ENCODE measurements around the gene SLC41A3. TPM values are rescaled to one million over a fixed set of nuclear protein-coding genes. Genes with fewer than 3 reads are reported as not detected.

Gene SLC41A3
- total RNA-seq, 1 experiment from 2014 or later = 35.5 TPM

DNA sequence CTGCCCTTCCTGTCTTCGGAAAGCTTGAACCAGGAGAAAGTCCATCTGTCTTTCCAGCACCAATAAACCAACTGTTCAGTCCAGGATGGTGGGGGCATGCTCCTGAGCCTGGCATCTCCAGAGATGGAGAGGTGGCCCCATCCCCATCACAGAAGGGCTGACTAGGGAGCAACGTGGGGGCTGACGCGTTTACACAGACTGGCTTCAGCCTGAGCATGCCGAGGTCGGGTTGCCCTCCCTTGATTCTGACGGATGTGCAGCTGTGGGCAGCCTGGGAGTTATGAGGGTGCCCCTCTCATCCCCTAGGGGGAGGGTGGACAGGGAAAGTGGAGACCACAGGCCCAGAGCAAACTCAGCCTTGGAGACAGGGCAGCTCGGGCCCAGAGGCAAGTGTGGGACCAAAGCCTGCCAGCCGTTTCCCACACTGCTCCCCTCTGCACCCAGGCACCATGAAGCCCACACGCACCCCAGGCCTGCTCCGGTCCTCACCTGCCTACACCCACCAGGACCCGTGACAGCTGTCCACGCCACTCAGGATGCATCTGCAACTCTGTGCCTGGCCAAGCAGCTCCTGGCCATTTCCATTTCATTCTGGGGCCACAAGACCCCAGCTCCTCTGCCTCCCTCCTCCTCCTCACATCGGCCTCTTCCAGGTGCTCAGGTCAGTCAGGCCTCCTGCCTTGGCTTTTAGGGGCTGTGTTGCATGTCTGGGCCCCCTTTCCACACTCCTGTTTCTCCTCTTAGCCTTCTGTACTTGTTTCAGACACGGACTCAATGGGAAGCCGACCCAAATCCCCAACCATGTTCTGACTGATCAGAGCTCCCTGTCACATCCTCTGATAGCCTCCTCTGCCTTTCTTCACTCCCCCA, 48.2 kb upstream of the SLC41A3 start:
- H3K4me1 Mint-ChIP-seq = peaks cover 17% of the 10 kb centered on the region in 2 experiments
- Histone ChIP-seq H2BK15ac (ENCODE audit: low read depth, low read length) (no peak overlapping the region), H4K8ac (replicated peaks; ENCODE audit: insufficient read length, low read depth, low read length) (no peak overlapping the region), H3T11ph (ENCODE audit: low read length) (no peak overlapping the region), H2BK120ac (ENCODE audit: low read depth, low read length, poor library complexity, severe bottlenecking) (no peak overlapping the region), H3K23me2 (ENCODE audit: insufficient read length, low read depth, low read length, poor library complexity, severe bottlenecking) (no peaks in the 10 kb centered on the region), H4K91ac (ENCODE audit: insufficient read length, low read depth, low read length) (no peak overlapping the region), H3K79me2 (ENCODE audit: insufficient read depth, low read length) (no peaks in the 10 kb centered on the region), H3K79me1 (ENCODE audit: insufficient read depth, low read depth, low read length, poor library complexity, severe bottlenecking) (no peaks in the 10 kb centered on the region), H3K4me1 (ENCODE audit: insufficient read depth, low read length) (peaks cover 3% of the 10 kb centered on the region; the same call in 1 of the 2 replicates), H3K4ac (ENCODE audit: low read depth, low read length) (no peak overlapping the region), H3K56ac (ENCODE audit: insufficient read length, low read depth, low read length) (no peak overlapping the region), H2AK5ac (ENCODE audit: insufficient read length, low read length) (no peak overlapping the region), H3K23ac (ENCODE audit: insufficient read length, low read depth, low read length) (no peak overlapping the region), H2BK20ac (ENCODE audit: low read depth, low read length, poor library complexity, severe bottlenecking) (no peak overlapping the region), H3K14ac (ENCODE audit: insufficient read depth, low read length) (no peak overlapping the region), H2BK12ac (ENCODE audit: insufficient read length, low read depth, low read length) (no peak overlapping the region), H3K9me3 (ENCODE audit: control insufficient read depth, low read depth, low read length) (no peaks in the 10 kb centered on the region), H3K27me3 (ENCODE audit: insufficient read depth, low read length) (no peaks in the 10 kb centered on the region), H3K18ac (ENCODE audit: insufficient read length, low read depth, low read length) (no peak overlapping the region), H3K9ac (ENCODE audit: extremely low read depth, insufficient read length, low read length) (no peak overlapping the region), H4K20me1 (ENCODE audit: control insufficient read depth, insufficient read depth, insufficient read length) (peaks cover 2% of the 10 kb centered on the region), H2BK5ac (ENCODE audit: insufficient read length, low read length) (no peak overlapping the region), H3K27ac (ENCODE audit: insufficient read length, low read depth, low read length) (no peak overlapping the region), H2AFZ (ENCODE audit: low read length) (no peak overlapping the region), H3K4me2 (ENCODE audit: insufficient read depth, insufficient read length, low read length) (no peak overlapping the region), H4K5ac (ENCODE audit: insufficient read length, low read depth, low read length) (no peak overlapping the region)
- H3K27ac Mint-ChIP-seq = peak overlapping the region in 1 of 3 experiments; percentile 72; a peak in 2 of 7 replicates
- peaks cover 28% of the 10 kb centered on the region for H3K27me3 Mint-ChIP-seq (ENCODE audit: low read depth)
- WGBS (ENCODE audit: extremely low coverage, insufficient read length, low lambda C conversion rate) = no CpG with 5 or more reads among the region's 16 CpGs
- H3K9me3 Mint-ChIP-seq = no peaks in the 10 kb centered on the region; a peak in 1 of 5 replicates
- TF ChIP-seq, protein P1, sequence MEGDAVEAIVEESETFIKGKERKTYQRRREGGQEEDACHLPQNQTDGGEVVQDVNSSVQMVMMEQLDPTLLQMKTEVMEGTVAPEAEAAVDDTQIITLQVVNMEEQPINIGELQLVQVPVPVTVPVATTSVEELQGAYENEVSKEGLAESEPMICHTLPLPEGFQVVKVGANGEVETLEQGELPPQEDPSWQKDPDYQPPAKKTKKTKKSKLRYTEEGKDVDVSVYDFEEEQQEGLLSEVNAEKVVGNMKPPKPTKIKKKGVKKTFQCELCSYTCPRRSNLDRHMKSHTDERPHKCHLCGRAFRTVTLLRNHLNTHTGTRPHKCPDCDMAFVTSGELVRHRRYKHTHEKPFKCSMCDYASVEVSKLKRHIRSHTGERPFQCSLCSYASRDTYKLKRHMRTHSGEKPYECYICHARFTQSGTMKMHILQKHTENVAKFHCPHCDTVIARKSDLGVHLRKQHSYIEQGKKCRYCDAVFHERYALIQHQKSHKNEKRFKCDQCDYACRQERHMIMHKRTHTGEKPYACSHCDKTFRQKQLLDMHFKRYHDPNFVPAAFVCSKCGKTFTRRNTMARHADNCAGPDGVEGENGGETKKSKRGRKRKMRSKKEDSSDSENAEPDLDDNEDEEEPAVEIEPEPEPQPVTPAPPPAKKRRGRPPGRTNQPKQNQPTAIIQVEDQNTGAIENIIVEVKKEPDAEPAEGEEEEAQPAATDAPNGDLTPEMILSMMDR (conservative IDR thresholded peaks at IDR 0.05) = no peak
- H3K36me3 Mint-ChIP-seq (ENCODE audit: insufficient read depth in 1 of 3, low read depth in 3 of 3) = no peaks in the 10 kb centered on the region
- DNase-seq = peak; percentile 22
- H3K4me3 Mint-ChIP-seq = peak overlapping the region in 1 of 2 experiments; percentile 2; a peak in 1 of 5 replicates
